ENCODE results near the gene LRRC25. TPM values are rescaled to one million over a fixed set of nuclear protein-coding genes. Genes with fewer than 3 reads are reported as not detected.
"Not testable (repeated sequence)": the region's sequence is repeated elsewhere in the genome, so short reads cannot be mapped to it uniquely, and the experiment has no call there.

LRRC25 gene
- total RNA-seq, 1 donor from 2014 or later = not detected

GRCh38 chr19:18402455-18403248, 5.2 kb upstream of the LRRC25 start:
- not testable (repeated sequence) for FAIRE-seq; DNase-seq (ENCODE audit: low read depth); H3K4me1 Mint-ChIP-seq (ENCODE audit: low read depth, unreplicated experiment); H3K79me2 ChIP-seq (ENCODE audit: insufficient read depth, low read length); H3K36me3 Mint-ChIP-seq (ENCODE audit: low read depth, unreplicated experiment); H3K4me3 Mint-ChIP-seq (ENCODE audit: unreplicated experiment); H3K9me3 Mint-ChIP-seq (ENCODE audit: unreplicated experiment); H3K4me2 ChIP-seq (ENCODE audit: low read length); H3K36me3 ChIP-seq (ENCODE audit: insufficient read depth, low read length); H2AFZ ChIP-seq (ENCODE audit: low read depth, low read length); H3K9me3 ChIP-seq (ENCODE audit: insufficient read depth, low read depth, low read length); H3K4me3 ChIP-seq (ENCODE audit: insufficient read depth, low read depth, low read length); H4K20me1 ChIP-seq (ENCODE audit: insufficient read depth, low read length); H3K27me3 ChIP-seq (ENCODE audit: insufficient read depth, low read length); H3K27ac Mint-ChIP-seq (ENCODE audit: unreplicated experiment); H3K4me1 ChIP-seq (ENCODE audit: insufficient read depth, low read length); H3K27ac ChIP-seq (ENCODE audit: low read depth, low read length); H3K9ac ChIP-seq (ENCODE audit: low read length)
- peaks cover 10% of the 10 kb centered on the region for H3K27me3 Mint-ChIP-seq (ENCODE audit: low read depth, unreplicated experiment)

GRCh38 chr19:18401580-18402112, 4.2 kb upstream of the LRRC25 start:
- Mint-ChIP-seq H3K27me3 (ENCODE audit: low read depth, unreplicated experiment) (peaks cover 13% of the 10 kb centered on the region), H3K4me3 (ENCODE audit: unreplicated experiment) (no peak overlapping the region)

GRCh38 chr19:18399008-18399407, 1.6 kb upstream of the LRRC25 start:
- TF ChIP-seq CTCF (IDR thresholded peaks at IDR 0.05; ENCODE audit: insufficient read depth, low read depth, low read length) = no peak
- H3K9me3 ChIP-seq (ENCODE audit: insufficient read depth, low read depth, low read length) = no peaks in the 10 kb centered on the region
- FAIRE-seq = no peak
- Mint-ChIP-seq H3K27ac (ENCODE audit: unreplicated experiment) (no peak overlapping the region), H3K4me1 (ENCODE audit: low read depth, unreplicated experiment) (peaks cover 2% of the 10 kb centered on the region), H3K4me3 (ENCODE audit: unreplicated experiment) (no peak overlapping the region), H3K36me3 (ENCODE audit: low read depth, unreplicated experiment) (no peaks in the 10 kb centered on the region), H3K9me3 (ENCODE audit: unreplicated experiment) (no peaks in the 10 kb centered on the region), H3K27me3 (ENCODE audit: low read depth, unreplicated experiment) (peaks cover 21% of the 10 kb centered on the region)
- no peaks in the 10 kb centered on the region for H3K36me3 ChIP-seq (ENCODE audit: insufficient read depth, low read length)
- H3K4me3 ChIP-seq (ENCODE audit: insufficient read depth, low read depth, low read length) = no peak overlapping the region
- H3K27me3 ChIP-seq (ENCODE audit: insufficient read depth, low read length) = peaks cover 2% of the 10 kb centered on the region
- no peaks in the 10 kb centered on the region for H3K4me1 ChIP-seq (ENCODE audit: insufficient read depth, low read length)
- H4K20me1 ChIP-seq (ENCODE audit: insufficient read depth, low read length) = no peaks in the 10 kb centered on the region
- H3K27ac ChIP-seq (ENCODE audit: low read depth, low read length) = no peak overlapping the region
- H3K4me2 ChIP-seq (ENCODE audit: low read length) = no peak overlapping the region
- no peaks in the 10 kb centered on the region for H3K79me2 ChIP-seq (ENCODE audit: insufficient read depth, low read length)
- no peak overlapping the region for H2AFZ ChIP-seq (ENCODE audit: low read depth, low read length)
- H3K9ac ChIP-seq (ENCODE audit: low read length) = no peak overlapping the region
- DNase-seq (ENCODE audit: low read depth) = peak; percentile 70

More at GRCh38 chr19:18401580-18402112, 4.2 kb upstream of the LRRC25 start:
- Mint-ChIP-seq H3K9me3 (ENCODE audit: unreplicated experiment) (no peaks in the 10 kb centered on the region), H3K36me3 (ENCODE audit: low read depth, unreplicated experiment) (no peaks in the 10 kb centered on the region), H3K27ac (ENCODE audit: unreplicated experiment) (peak overlapping the region; percentile 62), H3K4me1 (ENCODE audit: low read depth, unreplicated experiment) (peaks cover 2% of the 10 kb centered on the region)
- Histone ChIP-seq H3K27ac (ENCODE audit: low read depth, low read length) (no peak overlapping the region), H3K4me1 (ENCODE audit: insufficient read depth, low read length) (no peaks in the 10 kb centered on the region), H3K27me3 (ENCODE audit: insufficient read depth, low read length) (peaks cover 2% of the 10 kb centered on the region), H3K9ac (ENCODE audit: low read length) (no peak overlapping the region), H2AFZ (ENCODE audit: low read depth, low read length) (no peak overlapping the region), H3K4me2 (ENCODE audit: low read length) (no peak overlapping the region), H3K79me2 (ENCODE audit: insufficient read depth, low read length) (no peaks in the 10 kb centered on the region), H3K36me3 (ENCODE audit: insufficient read depth, low read length) (no peaks in the 10 kb centered on the region), H4K20me1 (ENCODE audit: insufficient read depth, low read length) (no peaks in the 10 kb centered on the region), H3K9me3 (ENCODE audit: insufficient read depth, low read depth, low read length) (no peaks in the 10 kb centered on the region), H3K4me3 (ENCODE audit: insufficient read depth, low read depth, low read length) (no peak overlapping the region)
- FAIRE-seq (no peak), DNase-seq (ENCODE audit: low read depth) (peak; percentile 39)
- TF ChIP-seq CTCF (IDR thresholded peaks at IDR 0.05; ENCODE audit: insufficient read depth, low read depth, low read length) (peak; percentile 26), EZH2 (IDR thresholded peaks at IDR 0.05; ENCODE audit: insufficient read depth, low read length) (no peak)

All from astrocyte (in vitro differentiated cells and primary cell).